HepG2 (cell line): ENCODE data around the gene GPATCH3. TPM values are rescaled to one million over a fixed set of nuclear protein-coding genes. Genes with fewer than 3 reads are reported as not detected.

Experiments
- E2F5 ChIP-seq: sonication (generic); formaldehyde crosslinking; conservative IDR thresholded peaks from 2 replicates; pipeline ENCODE4 v1.4.0; 2020; ENCODE audit warnings: missing genetic modification reagents
- MYC ChIP-seq: sonication (generic); formaldehyde crosslinking; IDR thresholded peaks from 2 replicates; pipeline ENCODE4 v1.9.0; 2021; ENCODE audit warnings: missing genetic modification reagents, borderline replicate concordance
- PTBP1 ChIP-seq: fragments of 200-400 bp; formaldehyde crosslinking; IDR thresholded peaks from 2 replicates; pipeline ENCODE4 v1.6.1; 2018; ENCODE audit warnings: low read length, low read depth; ENCODE audit not compliant: poor library complexity, severe bottlenecking
- SCMH1 ChIP-seq: sonication (generic); formaldehyde crosslinking; IDR thresholded peaks from 2 replicates; pipeline ENCODE4 v1.9.0; 2021; ENCODE audit warnings: missing genetic modification reagents, mild to moderate bottlenecking, borderline replicate concordance
- SMAD9 ChIP-seq: sonication (generic); formaldehyde crosslinking; IDR thresholded peaks from 2 replicates; pipeline ENCODE4 v1.5.1; 2020; ENCODE audit warnings: mild to moderate bottlenecking, missing genetic modification reagents
- TOE1 ChIP-seq: sonication (generic); formaldehyde crosslinking; IDR thresholded peaks from 2 replicates; pipeline ENCODE4 v1.4.0; 2020; ENCODE audit warnings: mild to moderate bottlenecking, missing genetic modification reagents
- ZBTB1 ChIP-seq: sonication (generic); formaldehyde crosslinking; IDR thresholded peaks from 2 replicates; pipeline ENCODE4 v1.4.0; 2020; ENCODE audit warnings: missing genetic modification reagents, borderline replicate concordance
- ZBTB20 ChIP-seq: sonication (generic); formaldehyde crosslinking; IDR thresholded peaks from 2 replicates; pipeline ENCODE4 v1.8.1; 2023; ENCODE audit warnings: missing genetic modification reagents, low read depth, mild to moderate bottlenecking, borderline replicate concordance
- ZFP82 ChIP-seq: sonication (generic); formaldehyde crosslinking; IDR thresholded peaks from 2 replicates; pipeline ENCODE4 v1.5.1; 2020; ENCODE audit warnings: mild to moderate bottlenecking, missing genetic modification reagents, borderline replicate concordance
- ZNF12 ChIP-seq: sonication (generic); formaldehyde crosslinking; IDR thresholded peaks from 2 replicates; pipeline ENCODE4 v1.5.0; 2020; ENCODE audit warnings: missing genetic modification reagents
- ZNF143 ChIP-seq: sonication (generic); formaldehyde crosslinking; IDR thresholded peaks from 2 replicates; pipeline ENCODE4 v1.4.0; 2020; ENCODE audit warnings: missing genetic modification reagents
- ZNF263 ChIP-seq: sonication (generic); formaldehyde crosslinking; IDR thresholded peaks from 2 replicates; pipeline ENCODE4 v1.4.0; 2020; ENCODE audit warnings: missing genetic modification reagents
- ZNF281 ChIP-seq: sonication (generic); formaldehyde crosslinking; IDR thresholded peaks from 2 replicates; pipeline ENCODE4 v1.4.0; 2020; ENCODE audit warnings: missing genetic modification reagents, borderline replicate concordance
- ZNF44 ChIP-seq: sonication (generic); formaldehyde crosslinking; IDR thresholded peaks from 2 replicates; pipeline ENCODE4 v1.5.1; 2020; ENCODE audit warnings: mild to moderate bottlenecking, missing genetic modification reagents
- ZNF512B ChIP-seq: sonication (generic); formaldehyde crosslinking; IDR thresholded peaks from 2 replicates; pipeline ENCODE4 v1.5.1; 2020; ENCODE audit warnings: missing genetic modification reagents, mild to moderate bottlenecking, borderline replicate concordance
- ZNF563 ChIP-seq: sonication (generic); formaldehyde crosslinking; IDR thresholded peaks from 2 replicates; pipeline ENCODE4 v1.8.0; 2022; ENCODE audit warnings: mild to moderate bottlenecking, moderate library complexity, missing genetic modification reagents
- ZNF747 ChIP-seq: sonication (generic); formaldehyde crosslinking; IDR thresholded peaks from 2 replicates; pipeline ENCODE4 v1.8.1; 2023; ENCODE audit warnings: missing genetic modification reagents, mild to moderate bottlenecking, borderline replicate concordance
- ZNF790 ChIP-seq: sonication (generic); formaldehyde crosslinking; IDR thresholded peaks from 2 replicates; pipeline ENCODE4 v1.8.0; 2022; ENCODE audit warnings: missing genetic modification reagents, mild to moderate bottlenecking, borderline replicate concordance
- ZNF816 ChIP-seq: sonication (generic); formaldehyde crosslinking; IDR thresholded peaks from 2 replicates; pipeline ENCODE4 v1.8.0; 2022; ENCODE audit warnings: missing genetic modification reagents, mild to moderate bottlenecking, borderline replicate concordance
- ZNF891 ChIP-seq: sonication (generic); formaldehyde crosslinking; IDR thresholded peaks from 2 replicates; pipeline ENCODE4 v1.5.0; 2020; ENCODE audit warnings: mild to moderate bottlenecking, missing genetic modification reagents
- polyA plus RNA-seq, 8 experiments: library from polyadenylated mRNA; depleted of rRNA in 3 of 8; stranded (reverse) in 7 of 8; unstranded in 1 of 8; fragments of >200 nt; fragmentation: Illumina TruSeq in 4 of 8; extraction: Trizol in 4 of 8; gene quantifications; 2 replicates each; pipeline versions ENCODE4 v1.2.1 to v1.2.3, GENCODE V29; 2011 to 2016; ENCODE audit warnings: low read depth in 4 of 8, missing spikeins in 1 of 8, mixed read lengths in 1 of 8; ENCODE audit not compliant: insufficient read depth in 1 of 8
- total RNA-seq, 5 experiments: library from RNA; depleted of rRNA; stranded (reverse); fragments of >200 nt; fragmentation: Illumina TruSeq; extraction: Trizol; gene quantifications; 2 replicates each; pipeline ENCODE4 v1.2.3, GENCODE V29; 2016; ENCODE audit warnings: low read depth in 1 of 5

GPATCH3 gene
- total and polyA plus RNA-seq, 2 of the 13 experiments (the other 11 are each of a cell fraction or from before 2014, with no cell fraction given) = 8.3 to 11.0 TPM

- 0 out of 2 replicates have a peak, but pooled peaks have one; percentile 4 for TF ChIP-seq ZNF281 (CRISPR knock-in tag)
- no peak; the same call in 1 of the 2 replicates for TF ChIP-seq ZBTB20 (CRISPR knock-in tag)
- peak; percentile 89 for TF ChIP-seq ZNF891
- TF ChIP-seq SMAD9 (CRISPR knock-in tag) = no peak
- TF ChIP-seq ZNF512B (CRISPR knock-in tag) = no peak
- 0 out of 2 replicates have a peak, but pooled peaks have one; percentile 15 for TF ChIP-seq ZNF263 (CRISPR knock-in tag)
- 0 out of 2 replicates have a peak, but pooled peaks have one; percentile 53 for TF ChIP-seq ZNF790 (CRISPR knock-in tag)
- peak; percentile 97 for TF ChIP-seq ZNF747 (CRISPR knock-in tag)
- TF ChIP-seq TOE1 = 0 out of 2 replicates have a peak, but pooled peaks have one; percentile 45
- TF ChIP-seq ZNF563 (CRISPR knock-in tag) = peak; percentile 94
- peak; percentile 87 for TF ChIP-seq ZNF12
- TF ChIP-seq ZFP82 (CRISPR knock-in tag) = no peak
- no peak for TF ChIP-seq ZBTB1 (CRISPR knock-in tag)
- peak; percentile 66 for TF ChIP-seq MYC (CRISPR knock-in tag)
- TF ChIP-seq E2F5 (CRISPR knock-in tag) = no peak; the same call in 1 of the 2 replicates
- TF ChIP-seq ZNF44 = peak; percentile 67; the same call in 1 of the 2 replicates
- TF ChIP-seq ZNF816 (CRISPR knock-in tag) = peak; percentile 73; the same call in 1 of the 2 replicates
- TF ChIP-seq SCMH1 = no peak
- no peak for TF ChIP-seq PTBP1
- no peak for TF ChIP-seq ZNF143 (CRISPR knock-in tag)
These were observed 10.5 kb downstream of the GPATCH3 start, which contains the start of gene GPN2 (continued) for GRCh38 chr1:26889551-26890466.
